ENCODE results near the gene LAMP1.
A peak's percentile ranks its signal among the peaks of the same experiment; 100 is the strongest.
"Not testable (repeated sequence)": the region's sequence is repeated elsewhere in the genome, so short reads cannot be mapped to it uniquely, and the experiment has no call there.

Gene LAMP1, protein sequence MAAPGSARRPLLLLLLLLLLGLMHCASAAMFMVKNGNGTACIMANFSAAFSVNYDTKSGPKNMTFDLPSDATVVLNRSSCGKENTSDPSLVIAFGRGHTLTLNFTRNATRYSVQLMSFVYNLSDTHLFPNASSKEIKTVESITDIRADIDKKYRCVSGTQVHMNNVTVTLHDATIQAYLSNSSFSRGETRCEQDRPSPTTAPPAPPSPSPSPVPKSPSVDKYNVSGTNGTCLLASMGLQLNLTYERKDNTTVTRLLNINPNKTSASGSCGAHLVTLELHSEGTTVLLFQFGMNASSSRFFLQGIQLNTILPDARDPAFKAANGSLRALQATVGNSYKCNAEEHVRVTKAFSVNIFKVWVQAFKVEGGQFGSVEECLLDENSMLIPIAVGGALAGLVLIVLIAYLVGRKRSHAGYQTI

DNA sequence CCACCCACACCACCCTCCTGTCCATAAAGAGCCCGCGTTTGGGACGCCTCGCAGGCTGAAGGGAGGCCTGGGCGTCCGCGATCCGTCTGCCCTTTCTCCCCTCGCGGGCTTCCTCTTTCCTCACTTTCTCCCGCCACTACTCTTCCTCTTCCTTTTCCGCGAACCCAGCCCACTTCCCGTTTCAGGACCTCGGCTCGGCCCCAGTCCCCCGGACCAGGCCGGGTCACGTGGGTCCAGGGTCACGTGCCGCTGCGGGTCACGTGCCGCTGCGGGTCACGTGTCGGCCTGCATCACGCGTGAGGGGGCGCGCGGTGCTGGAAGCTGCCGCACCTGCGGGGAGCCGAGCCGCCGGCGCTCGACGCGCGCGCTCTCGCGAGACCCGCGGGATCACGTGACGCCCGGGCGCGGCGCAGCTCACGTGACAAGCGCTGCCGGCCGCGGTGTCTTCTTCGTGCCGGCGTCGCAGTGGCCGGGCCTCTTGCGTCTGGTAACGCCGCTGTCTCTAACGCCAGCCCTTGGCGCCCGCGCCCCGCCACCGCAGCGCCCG is at the start of gene LAMP1:
LAMP1 (plus strand) TSS at position 417 of the 547 bp plus-strand sequence. CDS start 196 bp downstream, outside the sequence.
- DNase-seq: peak; percentile 97 to 100

DNA sequence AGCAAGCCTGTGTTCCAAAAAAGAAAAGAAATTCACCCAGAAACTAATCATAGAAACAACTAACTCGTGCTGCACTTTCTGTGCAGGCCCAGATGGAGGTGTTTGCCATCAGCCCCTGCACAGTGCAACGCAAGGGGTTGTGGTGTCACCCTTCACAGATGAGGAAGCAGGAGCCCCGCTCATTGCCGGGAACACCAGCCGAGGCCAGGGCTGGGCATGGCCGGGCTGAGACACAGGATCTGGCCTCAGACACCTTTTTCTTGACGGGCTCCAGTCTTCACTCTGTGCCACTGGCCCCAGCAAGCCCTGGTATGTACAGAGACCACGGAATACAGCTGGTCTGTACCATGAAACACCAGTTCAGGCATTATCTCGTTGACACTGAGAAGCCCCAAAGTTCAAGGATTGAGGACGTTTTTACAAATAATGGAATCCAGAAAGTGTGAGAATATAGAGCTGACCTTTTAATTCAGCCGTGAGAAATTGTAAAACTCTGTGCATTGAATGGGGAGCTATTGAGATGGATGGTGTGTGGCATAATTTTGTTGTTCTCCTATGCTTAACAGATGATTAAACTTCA is 44.4 kb upstream of the LAMP1 start:
- DNase-seq: no peak

DNA sequence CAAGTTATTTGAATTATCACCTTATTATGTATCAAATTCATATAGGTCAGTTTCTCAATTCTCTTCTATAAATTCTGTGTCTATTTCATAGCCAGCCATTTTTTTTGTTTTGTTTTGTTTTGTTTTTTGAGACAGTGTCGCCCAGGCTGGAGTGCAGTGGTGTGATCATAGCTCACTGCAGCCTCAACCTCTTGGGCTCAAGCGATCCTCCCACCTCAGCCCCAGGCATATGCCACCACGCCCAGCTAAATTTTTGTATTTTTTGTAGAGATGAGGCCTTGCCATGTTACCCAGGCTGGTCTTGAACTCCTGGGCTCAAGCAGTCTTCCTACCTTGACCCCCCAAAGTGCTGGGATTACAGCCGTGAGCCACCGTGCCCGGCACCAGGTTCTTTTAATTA is 39.1 kb upstream of the LAMP1 start:
- not testable (repeated sequence) for DNase-seq

DNA sequence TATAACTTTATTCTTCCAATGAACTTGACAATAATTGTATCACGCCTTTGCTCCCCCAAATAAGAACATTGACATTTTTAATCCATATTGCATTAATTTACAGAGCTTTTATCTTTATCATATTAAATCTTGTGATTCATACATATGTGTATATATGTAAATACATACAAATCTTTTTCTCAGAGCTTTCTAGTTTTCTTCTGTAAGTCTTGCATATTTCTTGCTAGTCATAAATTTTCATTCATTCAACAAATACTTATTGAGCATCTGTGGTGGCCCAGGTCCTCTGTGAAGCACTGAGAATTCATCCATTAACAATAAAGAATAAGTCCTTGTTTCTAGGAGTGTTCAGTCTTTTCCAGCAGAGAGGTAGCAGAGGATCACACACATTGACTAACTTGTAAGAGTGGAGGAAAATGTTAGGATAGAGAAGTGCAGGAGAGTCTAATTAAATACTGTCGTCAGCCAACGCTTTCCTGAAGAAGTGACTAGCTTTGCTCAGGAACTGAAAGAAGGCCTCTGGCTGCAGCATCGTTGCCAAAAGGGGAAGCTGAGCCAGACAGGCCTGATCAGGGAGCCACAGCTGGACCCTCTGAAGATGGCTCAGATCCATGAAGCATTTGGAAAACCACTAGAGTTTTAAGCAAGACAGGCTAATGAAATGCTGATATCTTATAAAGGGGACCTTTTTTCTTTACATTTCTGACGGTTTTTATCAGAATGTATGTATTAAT is 38.6 kb upstream of the LAMP1 start:
- DNase-seq: no peak

DNA sequence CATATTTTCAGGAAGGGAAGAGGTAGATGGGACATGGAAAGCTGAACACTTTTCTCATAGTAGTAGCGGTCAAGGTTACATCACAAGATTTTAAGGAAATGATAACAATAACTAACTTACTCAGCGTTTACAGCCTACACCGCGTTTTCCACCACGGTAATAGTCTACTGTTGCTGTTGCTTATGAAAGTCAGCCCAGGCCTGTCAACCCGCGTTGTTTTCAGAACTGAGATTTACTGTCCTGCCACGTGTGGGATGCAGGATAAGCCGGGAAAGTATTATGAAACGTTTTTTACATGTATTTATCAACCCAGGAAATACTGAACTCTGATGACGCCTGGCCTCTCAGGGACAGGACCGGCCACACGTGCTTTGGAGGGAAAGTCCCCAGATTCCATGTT is 36.0 kb upstream of the LAMP1 start:
- no peak for DNase-seq

DNA sequence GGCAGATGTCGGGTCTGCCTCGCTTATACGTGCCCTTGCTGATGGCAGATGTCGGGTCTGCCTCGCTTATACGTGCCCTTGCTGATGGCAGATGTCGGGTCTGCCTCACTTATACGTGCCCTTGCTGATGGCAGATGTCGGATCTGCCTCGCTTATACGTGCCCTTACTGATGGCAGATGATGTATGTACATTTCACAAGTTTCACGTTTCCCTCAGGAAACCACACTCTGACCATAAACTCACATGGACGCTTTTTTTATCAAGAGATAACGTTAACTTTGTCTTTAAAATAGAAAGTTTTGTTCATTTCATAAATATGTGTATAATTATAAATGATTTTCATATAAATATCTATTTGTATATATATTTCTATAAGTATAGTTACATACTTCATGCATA is 34.0 kb upstream of the LAMP1 start:
- not testable (repeated sequence) for DNase-seq

DNA sequence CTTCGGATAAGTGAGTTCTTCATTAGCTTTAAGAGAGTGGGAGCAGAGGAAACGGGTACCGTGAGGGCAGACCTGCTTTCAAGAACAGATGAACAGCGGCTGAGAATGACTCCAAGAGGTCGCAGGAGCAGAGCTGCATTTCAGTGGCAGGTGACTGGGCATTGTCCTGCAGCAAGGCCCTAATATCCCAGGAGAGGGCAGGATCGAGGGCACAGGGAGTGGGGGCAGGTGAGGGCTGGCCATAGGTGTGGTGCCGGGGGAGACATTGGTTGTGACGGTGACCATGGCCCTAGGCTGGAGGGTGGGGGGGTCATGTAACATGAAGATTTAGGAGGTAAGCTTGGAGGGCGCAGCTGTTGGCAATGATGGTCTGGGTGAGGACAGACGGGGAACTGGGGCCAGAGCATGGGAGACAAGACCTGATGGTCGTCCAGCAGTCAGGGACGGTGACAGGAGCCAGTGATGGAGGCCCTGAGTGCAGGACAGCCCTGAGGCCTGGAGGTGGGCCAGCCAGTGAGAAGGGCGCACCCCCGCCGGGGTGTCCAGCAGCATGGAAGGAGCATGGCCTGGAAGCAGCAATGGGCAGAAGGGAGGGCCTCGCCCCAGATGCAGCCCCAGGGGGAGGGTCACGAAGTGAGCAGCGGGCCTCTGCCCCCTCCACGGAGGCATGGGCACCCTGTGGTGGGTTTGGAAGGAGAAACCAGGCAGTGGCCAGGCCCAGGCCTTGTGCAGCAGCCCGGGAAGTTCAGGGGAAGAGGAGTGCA is 29.2 kb upstream of the LAMP1 start:
- no peak for DNase-seq

DNA sequence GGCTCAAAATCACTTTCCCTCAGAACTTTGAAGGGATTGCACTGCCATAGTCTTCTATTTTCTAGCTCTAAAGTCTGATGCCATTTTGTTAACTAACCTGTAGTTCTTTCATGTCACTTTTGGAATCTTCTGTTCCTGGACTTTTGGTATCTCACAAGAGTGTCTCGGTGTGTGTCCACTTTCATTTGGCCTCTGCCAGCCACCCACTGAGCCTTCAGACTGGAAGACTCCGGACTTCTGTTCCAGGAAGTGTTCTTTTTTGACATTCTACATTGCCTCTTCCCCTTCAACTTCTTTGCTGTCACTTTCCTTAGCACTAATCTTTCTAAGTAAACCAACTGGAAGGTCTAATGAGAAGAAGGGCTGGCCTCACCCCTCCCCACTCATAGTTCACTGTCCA is 25.0 kb upstream of the LAMP1 start:
- no peak for DNase-seq

DNA sequence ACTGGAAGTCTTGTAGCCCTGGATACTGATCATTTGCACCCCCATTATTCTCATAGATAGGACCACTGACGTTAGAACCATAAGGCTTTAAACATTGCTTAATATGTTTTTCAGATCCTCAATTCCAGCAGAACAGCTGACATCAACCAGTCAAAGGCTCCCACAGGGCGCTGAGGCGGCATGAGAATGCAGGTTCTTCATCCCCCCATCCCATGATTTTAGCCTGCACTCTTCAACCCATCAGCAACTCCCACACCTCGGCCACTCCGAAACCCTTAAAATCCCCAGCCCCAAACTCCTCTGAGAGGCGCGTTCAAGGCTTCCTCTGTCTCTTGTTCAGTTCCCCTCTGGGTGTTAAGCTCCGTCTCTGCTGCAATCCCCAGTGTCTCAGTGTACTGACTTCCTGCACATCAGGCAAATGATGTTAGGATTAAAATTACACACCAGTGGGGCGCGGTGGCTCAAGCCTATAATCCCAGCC is 24.3 kb upstream of the LAMP1 start:
- no peak for DNase-seq

DNA sequence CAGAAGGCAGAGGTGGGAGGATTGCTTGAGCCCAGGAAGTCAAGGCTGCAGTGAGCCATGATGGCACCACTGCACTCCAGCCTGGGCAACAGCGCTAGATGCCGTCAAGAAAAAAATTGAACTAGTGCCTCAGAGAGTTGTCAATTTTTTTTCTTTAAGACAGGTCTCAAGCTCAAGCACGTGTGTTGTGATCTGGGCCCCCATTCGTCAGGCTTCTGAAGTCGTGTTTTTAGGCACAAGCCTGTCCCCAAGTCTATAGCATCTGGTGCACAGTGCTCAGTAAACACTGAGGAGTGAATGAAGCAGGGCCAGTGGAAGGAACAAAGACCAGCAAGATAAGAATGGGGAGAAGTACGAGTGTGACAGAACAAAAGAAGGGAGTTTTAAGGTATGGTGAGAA is 23.7 kb upstream of the LAMP1 start:
- DNase-seq: no peak

DNA sequence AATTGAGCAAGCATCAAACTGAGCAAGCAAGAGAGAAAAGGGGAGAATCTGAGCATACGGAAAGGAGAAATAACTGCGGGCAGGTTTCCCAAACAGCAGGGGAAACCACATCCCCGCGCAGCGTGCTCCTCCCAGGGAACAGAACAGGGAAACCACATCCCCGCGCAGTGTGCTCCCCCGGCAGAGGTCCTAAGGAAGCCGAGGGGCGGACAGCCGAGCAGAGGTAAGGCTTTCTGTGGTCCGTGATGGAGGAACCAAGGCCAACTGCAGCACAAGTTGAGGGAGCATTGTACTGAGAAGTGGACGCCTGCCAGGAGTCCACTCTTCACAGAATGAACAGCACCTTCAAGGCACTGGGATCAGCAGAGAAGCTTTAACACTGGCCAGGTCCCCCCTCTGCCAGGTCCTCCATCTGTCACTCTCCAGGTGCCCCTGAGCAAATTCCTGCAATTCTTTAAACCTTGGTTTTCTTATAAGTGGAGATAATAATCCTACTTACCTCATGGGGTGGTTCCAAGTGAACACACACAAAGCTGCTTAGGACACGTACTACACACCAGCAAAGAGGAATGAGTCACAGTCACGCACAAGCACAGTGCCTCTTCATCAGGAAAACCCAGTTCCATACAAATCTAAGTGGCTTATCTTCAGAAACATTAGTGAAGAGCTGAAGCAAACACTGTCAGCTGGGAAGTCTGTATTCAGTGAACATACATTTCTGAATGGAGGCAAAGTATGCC is 23.0 kb upstream of the LAMP1 start:
- no peak for DNase-seq

DNA sequence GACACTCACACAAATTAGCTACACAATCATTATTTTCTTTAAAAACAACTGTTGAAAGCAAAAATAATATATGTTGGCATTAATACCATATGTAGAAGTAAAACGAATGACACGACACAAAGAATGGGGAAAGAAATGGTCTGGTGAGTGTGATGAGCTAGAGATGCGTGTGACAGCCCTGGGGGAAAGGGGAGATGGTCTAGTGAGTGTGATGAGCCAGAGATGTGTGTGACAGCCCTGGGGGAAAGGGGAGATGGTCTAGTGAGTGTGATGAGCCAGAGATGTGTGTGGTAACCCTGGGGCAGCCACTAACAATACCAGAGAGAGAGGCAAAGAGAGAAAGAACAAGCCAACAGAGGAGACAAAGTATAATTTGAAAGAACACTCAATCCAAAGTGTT is 22.3 kb upstream of the LAMP1 start:
- no peak for DNase-seq

DNA sequence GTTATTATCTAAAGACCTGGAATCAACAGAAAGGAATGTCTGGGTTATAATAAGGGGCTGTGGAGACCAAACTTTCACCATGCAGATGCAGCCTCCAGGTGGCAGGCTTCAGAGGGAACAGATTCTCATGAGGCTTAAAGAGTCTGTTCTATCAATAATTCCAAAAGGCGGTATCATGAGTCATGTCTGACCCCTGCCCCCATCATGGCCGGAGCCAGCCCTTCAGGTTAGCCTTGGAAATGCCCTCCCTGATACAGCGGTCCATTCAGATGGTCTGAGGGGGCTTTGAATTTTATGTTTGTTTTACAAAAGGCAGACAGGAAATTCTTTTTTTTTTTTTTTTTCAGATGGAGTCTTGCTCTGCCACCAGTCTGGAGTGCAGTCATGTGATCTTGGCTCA is 21.7 kb upstream of the LAMP1 start:
- DNase-seq: peak; percentile 15 to 17

DNA sequence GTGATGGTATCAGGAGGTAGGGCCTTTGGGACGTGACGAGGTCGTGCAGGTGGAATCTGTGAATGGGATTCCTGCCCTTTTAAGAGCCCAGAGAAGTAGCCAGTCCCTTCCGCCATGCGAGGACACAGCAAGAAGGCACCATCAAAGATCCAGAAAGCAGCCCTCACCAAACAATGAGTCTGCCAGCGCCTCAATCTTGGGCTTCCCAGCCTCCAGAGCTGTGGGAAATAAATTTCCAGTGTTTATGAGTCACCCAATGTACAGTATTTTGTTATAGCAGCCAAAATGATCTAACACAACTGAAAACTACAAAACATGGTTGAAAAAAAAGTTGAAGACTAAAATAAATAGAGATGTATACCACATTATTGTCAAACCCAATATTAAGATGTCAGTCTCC is 16.9 kb upstream of the LAMP1 start:
- no peak for DNase-seq

DNA sequence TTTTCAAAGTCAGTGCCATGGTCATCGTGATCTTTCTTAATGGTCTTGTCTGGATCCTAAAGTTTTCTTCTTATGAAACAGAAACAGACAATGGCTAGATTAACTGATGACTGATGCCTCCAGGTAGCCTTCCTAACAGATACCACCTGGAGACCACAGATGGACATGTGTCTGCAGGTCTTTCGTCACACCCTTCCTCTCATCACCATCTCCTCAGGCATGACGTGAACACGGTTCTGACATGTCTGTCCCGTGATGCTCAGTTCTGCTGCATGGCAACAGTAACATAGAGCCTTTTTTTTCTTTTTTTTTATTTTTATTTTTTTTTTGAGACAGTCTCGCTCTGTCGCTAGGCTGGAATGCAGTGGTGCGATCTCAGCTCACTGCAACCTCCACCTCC is 13.1 kb upstream of the LAMP1 start:
- DNase-seq: no peak

DNA sequence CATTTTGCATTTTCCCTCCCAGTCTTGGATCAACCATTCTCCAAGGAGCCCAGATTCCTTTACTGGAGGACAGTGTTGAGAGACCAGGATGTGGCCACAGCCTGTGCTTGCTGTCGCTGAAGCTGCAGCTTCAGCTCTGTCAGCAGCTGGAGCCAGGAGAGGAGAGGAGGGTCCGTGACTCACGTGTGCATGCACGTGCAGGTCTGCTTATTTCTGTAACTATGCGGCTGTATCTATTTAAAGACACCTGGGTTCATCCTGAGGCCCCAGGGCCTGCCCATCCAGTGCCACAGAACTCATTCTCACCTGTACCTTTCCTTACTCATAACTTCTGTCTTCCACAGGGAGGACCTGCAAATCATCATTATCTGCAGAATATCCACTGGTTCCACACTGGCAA is 8.2 kb upstream of the LAMP1 start:
- DNase-seq: no peak

DNA sequence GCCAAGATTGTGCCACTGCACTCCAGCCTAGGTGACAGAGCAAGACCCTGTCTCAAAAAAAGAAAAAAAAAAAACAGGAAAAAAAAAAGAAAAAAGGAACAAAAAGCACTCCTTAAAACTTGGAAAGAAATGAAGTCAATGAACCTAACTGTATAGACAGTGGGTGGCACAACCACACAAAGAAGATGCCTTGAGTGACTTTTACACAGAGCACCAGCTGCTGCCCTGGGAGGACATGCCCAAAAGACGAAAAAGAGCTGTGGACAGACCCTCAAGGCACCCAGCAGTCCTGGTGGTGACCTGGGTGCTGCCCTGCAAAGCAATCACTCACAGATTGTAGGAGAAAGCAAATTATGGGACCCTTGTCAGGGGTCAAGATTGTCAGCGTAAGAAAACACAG is 5.9 kb upstream of the LAMP1 start:
- DNase-seq: no peak

DNA sequence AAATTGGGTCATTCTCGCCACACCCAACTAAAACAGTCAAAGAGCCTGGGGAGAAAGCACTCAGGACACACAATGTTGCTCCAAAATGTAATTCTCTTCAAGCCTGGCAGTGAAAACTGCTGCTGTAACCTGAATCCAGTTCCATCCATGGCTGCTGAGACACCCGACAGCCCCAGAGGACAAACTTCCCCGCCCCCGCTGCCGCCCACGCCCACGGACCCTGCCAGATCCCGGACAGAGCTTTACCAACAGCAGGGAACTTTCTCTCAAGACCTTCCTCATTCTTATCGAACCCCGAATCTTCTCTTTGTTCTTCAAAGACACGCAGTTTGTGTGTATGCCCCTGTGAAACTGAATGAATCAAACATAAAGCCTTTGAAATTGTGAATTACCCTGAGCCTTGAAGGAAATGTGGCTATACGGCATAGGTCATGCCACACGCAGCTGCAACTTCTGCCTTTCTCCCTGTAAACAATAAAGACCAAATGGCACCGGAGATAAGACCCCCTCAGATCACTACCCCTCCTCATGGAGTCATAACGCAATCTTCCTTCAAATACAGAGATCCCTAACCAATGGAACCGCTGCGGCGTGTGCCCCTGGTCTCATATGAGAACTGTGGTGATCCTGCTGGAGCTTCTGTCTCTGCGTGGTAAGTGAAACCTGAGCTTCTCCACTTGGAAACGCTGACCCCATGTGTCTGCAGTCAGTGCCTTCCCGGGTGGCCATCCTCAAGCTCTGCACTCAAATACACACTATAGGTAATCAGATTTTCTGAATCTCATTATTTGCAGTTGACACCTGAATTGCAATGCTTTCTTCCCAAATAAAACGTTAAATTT is 4.8 kb upstream of the LAMP1 start:
- DNase-seq: peak; percentile 8 to 12

DNA sequence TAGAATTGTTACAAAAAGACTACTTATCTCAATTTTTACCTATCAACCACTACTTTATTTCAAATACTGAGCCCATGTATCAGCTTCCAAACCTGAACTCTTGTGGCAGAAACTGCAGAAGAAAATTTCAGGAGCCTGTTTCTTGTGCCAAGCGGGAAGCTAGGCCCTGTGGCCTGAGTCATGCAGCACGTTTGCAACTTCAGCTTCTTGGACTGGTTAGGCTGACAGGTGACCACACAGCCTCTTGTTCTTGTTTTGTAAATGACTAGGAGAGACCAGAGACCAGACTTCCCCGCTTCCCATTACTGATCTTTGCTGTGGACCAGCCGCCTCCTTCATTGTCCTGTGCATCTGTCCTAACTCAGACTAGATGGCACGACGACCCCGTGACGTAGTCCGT is 3.4 kb upstream of the LAMP1 start:
- no peak for DNase-seq

DNA sequence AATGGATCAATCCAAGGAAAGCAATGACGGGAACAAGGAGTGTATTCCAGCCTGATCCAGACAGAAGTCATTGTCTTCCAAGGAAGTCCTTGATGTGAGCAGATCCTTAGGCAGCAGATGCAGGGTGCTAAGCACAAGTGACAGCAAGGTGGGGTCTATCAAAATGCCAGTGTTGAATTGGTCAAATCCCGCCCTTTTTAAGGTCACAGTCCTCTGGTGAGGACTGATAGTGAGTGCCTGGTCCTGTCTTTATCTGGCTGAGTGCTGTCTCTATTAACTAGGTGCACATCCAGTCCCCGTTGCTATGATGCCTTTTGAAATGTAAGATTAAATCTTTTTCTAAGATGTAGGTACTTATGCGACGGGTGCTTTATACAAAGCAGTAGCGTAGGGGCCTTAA is 1.3 kb upstream of the LAMP1 start:
- no peak for DNase-seq

All from stimulated activated CD4-positive, alpha-beta T cell treated with anti-CD3 and anti-CD28 coated beads, Interleukin-4, amount 100 ng/mL, for 4 hours (primary cell).